ENCODE measurements around the gene GRIFIN. TPM values are rescaled to one million over a fixed set of nuclear protein-coding genes. Genes with fewer than 3 reads are reported as not detected.

GRIFIN gene
- total RNA-seq, 1 experiment from 2014 or later: not detected

- Histone ChIP-seq H3K4me1 (ENCODE audit: insufficient read depth, low read length) (peaks cover 7% of the 10 kb centered on the region), H3K27ac (ENCODE audit: low read length) (no peak overlapping the region), H2AFZ (ENCODE audit: low read length) (peak overlapping the region; percentile 95), H3K27me3 (ENCODE audit: low read length) (no peaks in the 10 kb centered on the region), H3F3A (ENCODE audit: low read length, unreplicated experiment) (no peaks in the 10 kb centered on the region), H3K9ac (ENCODE audit: low read length) (peak overlapping the region; percentile 54), H3K36me3 (ENCODE audit: low read depth, low read length) (no peaks in the 10 kb centered on the region), H4K20me1 (ENCODE audit: low read length) (no peaks in the 10 kb centered on the region), H3K79me2 (ENCODE audit: low read length) (no peaks in the 10 kb centered on the region), H3K9me3 (ENCODE audit: low read length) (no peaks in the 10 kb centered on the region), H3K4me3 (ENCODE audit: low read length) (peak overlapping the region; percentile 58), H3K9me2 (replicated peaks; ENCODE audit: low read length) (no peaks in the 10 kb centered on the region), H3K4me2 (ENCODE audit: low read length) (peak overlapping the region; percentile 89)
- ATAC-seq (peak; percentile 97), DNase-seq (peak; percentile 82)
- ChIA-PET POLR2A (ENCODE audit: unreplicated experiment) (interaction anchor here (0.6 to 1.2 kb wide), 2 partner anchors 34 to 104 kb away, joined by 6 read pairs; no protein-coding TSS in a partner anchor), CTCF (interaction anchor here (0.5 to 2.3 kb wide), 10 partner anchors 16 to 867 kb away, joined by 3 to 46 read pairs (median 4); partner anchors contain the start of gene BRAT1)
- TSS peak; percentile 29 for BruUV-seq (replicated peaks)
- intact Hi-C loops (cut with micrococcal nuclease): loop anchor here (1.0 kb wide), 2 partner anchors 18 to 230 kb away; no protein-coding TSS in a partner anchor
- TF ChIP-seq, protein P1, sequence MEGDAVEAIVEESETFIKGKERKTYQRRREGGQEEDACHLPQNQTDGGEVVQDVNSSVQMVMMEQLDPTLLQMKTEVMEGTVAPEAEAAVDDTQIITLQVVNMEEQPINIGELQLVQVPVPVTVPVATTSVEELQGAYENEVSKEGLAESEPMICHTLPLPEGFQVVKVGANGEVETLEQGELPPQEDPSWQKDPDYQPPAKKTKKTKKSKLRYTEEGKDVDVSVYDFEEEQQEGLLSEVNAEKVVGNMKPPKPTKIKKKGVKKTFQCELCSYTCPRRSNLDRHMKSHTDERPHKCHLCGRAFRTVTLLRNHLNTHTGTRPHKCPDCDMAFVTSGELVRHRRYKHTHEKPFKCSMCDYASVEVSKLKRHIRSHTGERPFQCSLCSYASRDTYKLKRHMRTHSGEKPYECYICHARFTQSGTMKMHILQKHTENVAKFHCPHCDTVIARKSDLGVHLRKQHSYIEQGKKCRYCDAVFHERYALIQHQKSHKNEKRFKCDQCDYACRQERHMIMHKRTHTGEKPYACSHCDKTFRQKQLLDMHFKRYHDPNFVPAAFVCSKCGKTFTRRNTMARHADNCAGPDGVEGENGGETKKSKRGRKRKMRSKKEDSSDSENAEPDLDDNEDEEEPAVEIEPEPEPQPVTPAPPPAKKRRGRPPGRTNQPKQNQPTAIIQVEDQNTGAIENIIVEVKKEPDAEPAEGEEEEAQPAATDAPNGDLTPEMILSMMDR (conservative IDR thresholded peaks at IDR 0.05; ENCODE audit: low read depth, low read length): peak; percentile 88
- TF ChIP-seq EZH2phosphoT487 (IDR thresholded peaks at IDR 0.05; ENCODE audit: borderline replicate concordance, low read length) (no peak), EZH2 (IDR thresholded peaks at IDR 0.05; ENCODE audit: low read length, unreplicated experiment) (no peak)
These were observed 24.8 kb downstream of the GRIFIN start for GRCh38 chr7:2451171-2452073.

DNA sequence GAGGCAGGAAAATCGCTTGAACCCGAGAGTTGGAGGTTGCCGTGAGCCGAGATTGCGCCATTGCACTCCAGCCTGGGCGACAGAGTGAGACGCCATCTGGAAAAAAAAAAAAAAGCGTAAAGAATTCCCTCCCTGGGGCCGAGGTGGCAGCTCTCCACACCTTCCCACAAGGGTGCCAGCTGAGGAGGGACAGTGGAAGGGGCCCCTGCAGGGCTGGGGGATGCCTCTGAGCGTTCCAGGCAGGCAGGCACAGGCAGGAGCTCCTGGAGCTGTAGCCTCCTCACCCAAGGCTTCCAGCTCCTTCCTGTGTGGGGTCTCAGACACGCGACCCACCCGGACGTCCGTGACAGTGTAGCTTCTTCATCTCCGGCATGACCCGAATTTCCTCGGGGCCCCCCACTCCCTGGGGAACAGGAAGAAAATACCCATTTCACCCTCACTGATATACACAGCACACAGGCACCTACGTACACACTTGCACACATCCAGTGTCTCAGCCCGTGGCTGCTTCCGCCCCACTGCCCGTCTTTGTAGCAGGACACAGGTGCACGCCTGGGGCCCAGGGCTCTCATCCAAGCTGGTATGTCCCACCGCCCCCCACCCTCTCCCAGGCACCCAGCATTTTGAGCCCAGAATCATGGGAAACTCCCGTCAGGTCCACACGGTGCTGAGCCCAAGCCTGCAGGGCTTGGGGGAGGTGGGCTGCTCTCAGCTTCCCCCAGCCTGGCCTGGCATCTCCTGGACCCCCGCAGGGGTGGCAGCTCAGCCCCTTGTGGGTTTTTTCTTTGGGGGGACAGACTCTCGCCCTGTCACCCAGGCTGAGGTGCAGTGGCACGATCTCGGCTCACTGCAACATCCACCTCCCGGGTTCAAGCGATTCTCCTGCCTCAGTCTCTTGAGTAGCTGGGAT lies 25.7 kb downstream of the GRIFIN start:
- TF ChIP-seq EZH2phosphoT487 (IDR thresholded peaks at IDR 0.05; ENCODE audit: borderline replicate concordance, low read length): no peak
- TF ChIP-seq, protein P1 (conservative IDR thresholded peaks at IDR 0.05; ENCODE audit: low read depth, low read length): no peak
- TF ChIP-seq EZH2 (IDR thresholded peaks at IDR 0.05; ENCODE audit: low read length, unreplicated experiment): no peak
- Histone ChIP-seq H3K4me3 (ENCODE audit: low read length) (no peak overlapping the region), H3K27ac (ENCODE audit: low read length) (no peak overlapping the region), H3K36me3 (ENCODE audit: low read depth, low read length) (no peaks in the 10 kb centered on the region), H3K9ac (ENCODE audit: low read length) (no peak overlapping the region), H3K9me3 (ENCODE audit: low read length) (no peaks in the 10 kb centered on the region), H4K20me1 (ENCODE audit: low read length) (no peaks in the 10 kb centered on the region), H3K9me2 (replicated peaks; ENCODE audit: low read length) (no peaks in the 10 kb centered on the region), H3F3A (ENCODE audit: low read length, unreplicated experiment) (no peaks in the 10 kb centered on the region), H3K27me3 (ENCODE audit: low read length) (no peaks in the 10 kb centered on the region), H3K4me1 (ENCODE audit: insufficient read depth, low read length) (peaks cover 7% of the 10 kb centered on the region), H3K4me2 (ENCODE audit: low read length) (no peak overlapping the region), H3K79me2 (ENCODE audit: low read length) (no peaks in the 10 kb centered on the region), H2AFZ (ENCODE audit: low read length) (no peak overlapping the region)
- ChIA-PET POLR2A (ENCODE audit: unreplicated experiment) (interaction anchor here (0.5 to 1.2 kb wide), 2 partner anchors 105 to 129 kb away, joined by 3 to 6 read pairs; no protein-coding TSS in a partner anchor), CTCF (interaction anchor here (0.6 to 2.3 kb wide), 6 partner anchors 17 to 248 kb away, joined by 3 to 46 read pairs (median 5); partner anchors contain the start of gene BRAT1)
- intact Hi-C loops (cut with micrococcal nuclease): loop anchor here (1.0 kb wide), 2 partner anchors 19 to 231 kb away; no protein-coding TSS in a partner anchor
- no TSS peak for BruUV-seq (replicated peaks)
- DNase-seq: no peak
- no peak for ATAC-seq

All from PC-3 (cell line).